ENCODE measurements around the gene FOXF2.

DNA sequence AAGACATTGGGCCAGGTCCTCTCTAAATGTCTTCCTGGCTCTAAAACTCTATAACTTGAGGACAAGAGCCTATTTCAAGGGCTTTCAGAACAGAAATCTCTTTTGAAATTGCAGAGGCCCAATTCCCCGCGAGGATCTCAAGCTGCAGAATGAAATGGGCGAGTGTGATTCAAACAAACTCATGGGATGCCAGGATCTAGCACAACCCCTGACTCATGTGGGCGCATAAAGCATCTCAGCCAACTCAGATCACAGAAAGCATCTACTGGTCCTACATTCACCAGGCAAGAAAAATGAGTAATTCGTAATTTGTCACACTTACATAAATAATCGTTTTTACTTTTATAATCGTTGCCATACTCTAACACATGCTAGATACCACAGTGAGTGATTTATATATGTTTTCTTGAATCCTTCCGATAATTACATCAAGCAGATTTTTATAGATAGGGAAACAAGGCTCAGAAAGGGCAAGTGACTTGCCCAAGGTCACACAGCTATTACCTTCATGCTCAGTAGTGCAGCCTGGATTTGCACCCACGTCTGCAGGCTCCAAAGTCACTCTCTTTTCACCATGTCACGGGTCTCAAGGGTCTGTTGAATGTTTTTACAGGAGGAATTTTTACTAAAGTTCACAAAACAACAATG, 26.2 kb downstream of the FOXF2 start:
- no peak for TF ChIP-seq POLR2A (IDR thresholded peaks at IDR 0.05)
- TF ChIP-seq, protein P1, sequence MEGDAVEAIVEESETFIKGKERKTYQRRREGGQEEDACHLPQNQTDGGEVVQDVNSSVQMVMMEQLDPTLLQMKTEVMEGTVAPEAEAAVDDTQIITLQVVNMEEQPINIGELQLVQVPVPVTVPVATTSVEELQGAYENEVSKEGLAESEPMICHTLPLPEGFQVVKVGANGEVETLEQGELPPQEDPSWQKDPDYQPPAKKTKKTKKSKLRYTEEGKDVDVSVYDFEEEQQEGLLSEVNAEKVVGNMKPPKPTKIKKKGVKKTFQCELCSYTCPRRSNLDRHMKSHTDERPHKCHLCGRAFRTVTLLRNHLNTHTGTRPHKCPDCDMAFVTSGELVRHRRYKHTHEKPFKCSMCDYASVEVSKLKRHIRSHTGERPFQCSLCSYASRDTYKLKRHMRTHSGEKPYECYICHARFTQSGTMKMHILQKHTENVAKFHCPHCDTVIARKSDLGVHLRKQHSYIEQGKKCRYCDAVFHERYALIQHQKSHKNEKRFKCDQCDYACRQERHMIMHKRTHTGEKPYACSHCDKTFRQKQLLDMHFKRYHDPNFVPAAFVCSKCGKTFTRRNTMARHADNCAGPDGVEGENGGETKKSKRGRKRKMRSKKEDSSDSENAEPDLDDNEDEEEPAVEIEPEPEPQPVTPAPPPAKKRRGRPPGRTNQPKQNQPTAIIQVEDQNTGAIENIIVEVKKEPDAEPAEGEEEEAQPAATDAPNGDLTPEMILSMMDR (IDR thresholded peaks at IDR 0.05): no peak
